ENCODE results near the gene ENGASE.

The ENGASE gene

GRCh38 chr17:79081571-79082276 lies 7.1 kb downstream of the ENGASE start:
- H3K9me3 ChIP-seq (ENCODE audit: low read length) = no peaks in the 10 kb centered on the region
- no peak overlapping the region for H2AFZ ChIP-seq (ENCODE audit: low read depth, low read length)
- no peak overlapping the region for H3K4me3 ChIP-seq (ENCODE audit: low read length)
- H3K27me3 ChIP-seq (ENCODE audit: insufficient read depth, low read length) = no peaks in the 10 kb centered on the region
- no peaks in the 10 kb centered on the region for H3K4me1 ChIP-seq (ENCODE audit: insufficient read depth, low read length)
- H3K36me3 ChIP-seq (ENCODE audit: insufficient read depth, low read length) = peaks cover 41% of the 10 kb centered on the region

- no peaks in the 10 kb centered on the region for H3K27me3 ChIP-seq (ENCODE audit: insufficient read depth, low read length)
- H3K4me1 ChIP-seq (ENCODE audit: insufficient read depth, low read length) = no peaks in the 10 kb centered on the region
- H3K4me3 ChIP-seq (ENCODE audit: low read length) = no peak overlapping the region
- H3K9me3 ChIP-seq (ENCODE audit: low read length) = no peaks in the 10 kb centered on the region
- no peak overlapping the region for H2AFZ ChIP-seq (ENCODE audit: low read depth, low read length)
- H3K36me3 ChIP-seq (ENCODE audit: insufficient read depth, low read length) = peaks cover 46% of the 10 kb centered on the region
Observed at GRCh38 chr17:79082311-79083190, 7.9 kb downstream of the ENGASE start.

DNA sequence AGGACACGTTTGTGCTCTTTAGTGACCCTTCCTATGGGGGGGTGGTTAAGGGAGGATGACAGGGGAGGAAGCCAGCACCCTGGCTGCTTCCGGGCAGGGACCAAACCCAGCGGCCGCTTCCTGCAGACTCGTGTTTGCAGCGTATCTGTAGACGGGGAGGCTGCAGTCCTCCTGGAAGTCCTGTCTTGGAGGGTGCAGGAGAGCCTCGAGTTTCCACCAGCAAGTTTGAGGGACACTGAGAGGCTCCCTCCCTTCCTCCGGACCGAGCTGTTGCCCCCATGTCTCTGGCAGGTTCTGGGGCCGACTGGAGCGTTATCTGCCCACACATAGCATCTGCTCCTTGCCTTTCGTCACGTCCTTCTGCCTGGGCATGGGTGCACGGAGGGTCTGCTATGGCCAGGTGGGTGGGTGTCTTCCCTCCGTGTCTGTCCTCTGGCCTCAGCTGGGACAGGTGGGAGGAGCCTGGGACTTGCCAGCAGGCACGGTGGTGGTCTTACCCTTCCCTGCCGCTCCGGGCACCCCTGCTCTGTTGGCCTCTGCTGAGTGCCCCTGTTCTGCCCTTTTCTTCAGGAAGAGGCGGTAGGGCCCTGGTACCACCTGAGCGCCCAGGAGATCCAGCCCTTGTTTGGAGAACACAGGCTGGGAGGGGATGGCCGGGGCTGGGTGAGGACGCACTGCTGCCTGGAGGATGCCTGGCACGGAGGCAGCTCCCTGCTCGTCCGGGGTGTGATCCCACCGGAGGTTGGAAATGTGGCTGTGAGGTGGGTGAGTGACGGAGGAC lies 8.8 kb downstream of the ENGASE start:
- Histone ChIP-seq H3K27me3 (ENCODE audit: insufficient read depth, low read length) (no peaks in the 10 kb centered on the region), H3K4me3 (ENCODE audit: low read length) (no peak overlapping the region), H3K36me3 (ENCODE audit: insufficient read depth, low read length) (peaks cover 46% of the 10 kb centered on the region), H3K9me3 (ENCODE audit: low read length) (no peaks in the 10 kb centered on the region), H3K4me1 (ENCODE audit: insufficient read depth, low read length) (no peaks in the 10 kb centered on the region), H2AFZ (ENCODE audit: low read depth, low read length) (no peak overlapping the region)

DNA sequence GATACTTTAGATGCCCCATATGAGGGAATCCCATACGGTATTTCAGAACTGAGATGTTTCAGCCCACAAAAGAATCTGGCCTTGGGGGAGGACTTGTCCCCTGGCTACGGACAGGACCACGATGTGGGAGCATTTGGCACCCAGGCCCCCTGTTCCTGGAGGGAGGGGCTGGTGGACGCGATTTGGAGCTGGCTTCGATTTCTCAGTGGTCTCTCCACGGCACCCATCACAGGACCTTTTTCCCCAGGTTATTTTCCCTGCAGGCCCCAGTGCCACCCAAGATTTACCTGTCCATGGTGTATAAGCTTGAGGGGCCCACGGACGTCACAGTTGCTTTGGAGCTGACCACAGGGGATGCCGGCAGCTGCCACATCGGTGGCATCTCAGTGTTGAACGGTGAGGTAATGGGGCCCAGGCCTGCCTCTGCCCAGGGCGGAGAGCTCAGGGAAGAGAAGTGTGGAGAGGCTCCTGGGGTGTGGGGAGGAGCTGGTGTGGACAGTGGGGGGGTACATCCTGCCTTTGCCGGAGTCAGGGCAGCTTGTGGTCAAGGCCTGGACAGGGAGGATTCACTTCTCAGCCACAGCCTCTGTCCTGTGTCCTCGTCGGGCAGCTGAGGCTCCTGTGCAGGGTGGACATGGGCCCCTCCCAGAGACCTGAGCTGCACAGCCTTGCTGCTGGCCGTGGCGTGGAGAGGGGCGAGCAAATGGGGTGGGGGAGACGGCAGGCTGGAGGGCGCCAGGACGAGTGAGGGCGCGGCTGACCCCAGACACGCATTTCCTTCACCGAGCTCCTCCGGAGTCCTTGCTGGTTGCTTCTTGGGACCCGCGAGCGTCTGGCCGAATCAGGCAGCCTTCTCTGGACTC lies 9.9 kb downstream of the ENGASE start:
- Histone ChIP-seq H3K36me3 (ENCODE audit: insufficient read depth, low read length) (peaks cover 38% of the 10 kb centered on the region), H2AFZ (ENCODE audit: low read depth, low read length) (no peak overlapping the region), H3K4me3 (ENCODE audit: low read length) (no peak overlapping the region), H3K9me3 (ENCODE audit: low read length) (no peaks in the 10 kb centered on the region), H3K4me1 (ENCODE audit: insufficient read depth, low read length) (no peaks in the 10 kb centered on the region), H3K27me3 (ENCODE audit: insufficient read depth, low read length) (no peaks in the 10 kb centered on the region)

DNA sequence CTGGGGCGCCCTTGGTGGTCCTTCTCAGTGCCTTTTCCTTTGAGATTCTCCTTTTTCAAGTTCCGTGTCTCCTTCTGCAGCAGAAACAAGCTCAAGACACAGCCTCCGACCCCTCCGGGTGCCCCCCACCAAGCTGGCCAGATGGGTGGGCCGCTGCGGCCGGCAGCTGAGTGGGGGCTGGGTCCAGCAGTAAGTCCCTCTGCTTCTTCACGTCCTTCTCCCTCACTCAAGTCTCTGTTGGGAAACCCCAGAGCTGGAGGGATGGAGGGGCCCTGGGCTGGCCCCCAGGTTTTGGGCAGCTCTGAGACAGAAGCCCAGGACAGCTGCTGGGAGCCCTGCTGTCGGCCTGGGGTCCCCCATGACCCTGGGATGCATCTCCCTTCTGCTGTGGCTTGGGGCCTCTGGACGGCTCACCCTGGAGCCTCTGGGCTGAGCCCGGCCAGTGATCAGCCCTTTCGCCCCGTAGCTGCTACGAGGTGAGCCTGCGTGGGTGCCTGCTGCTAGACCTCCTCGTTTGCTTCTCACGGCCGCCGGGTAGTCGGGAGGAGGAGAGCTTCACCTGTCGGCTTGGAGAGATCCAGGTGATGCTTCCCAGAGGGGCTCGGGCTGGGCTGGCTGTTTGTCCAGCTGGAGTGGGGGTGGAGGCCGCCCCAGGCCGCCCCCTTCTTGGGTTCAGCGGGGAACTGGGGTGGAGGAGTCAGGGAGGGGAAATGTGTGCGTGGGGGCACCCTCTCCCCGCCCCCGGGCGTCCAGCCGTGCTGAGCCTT lies 10.7 kb downstream of the ENGASE start:
- no peaks in the 10 kb centered on the region for H3K9me3 ChIP-seq (ENCODE audit: low read length)
- H3K4me3 ChIP-seq (ENCODE audit: low read length) = no peak overlapping the region
- H3K4me1 ChIP-seq (ENCODE audit: insufficient read depth, low read length) = no peaks in the 10 kb centered on the region
- no peaks in the 10 kb centered on the region for H3K27me3 ChIP-seq (ENCODE audit: insufficient read depth, low read length)
- no peak overlapping the region for H2AFZ ChIP-seq (ENCODE audit: low read depth, low read length)
- peaks cover 33% of the 10 kb centered on the region for H3K36me3 ChIP-seq (ENCODE audit: insufficient read depth, low read length)

DNA sequence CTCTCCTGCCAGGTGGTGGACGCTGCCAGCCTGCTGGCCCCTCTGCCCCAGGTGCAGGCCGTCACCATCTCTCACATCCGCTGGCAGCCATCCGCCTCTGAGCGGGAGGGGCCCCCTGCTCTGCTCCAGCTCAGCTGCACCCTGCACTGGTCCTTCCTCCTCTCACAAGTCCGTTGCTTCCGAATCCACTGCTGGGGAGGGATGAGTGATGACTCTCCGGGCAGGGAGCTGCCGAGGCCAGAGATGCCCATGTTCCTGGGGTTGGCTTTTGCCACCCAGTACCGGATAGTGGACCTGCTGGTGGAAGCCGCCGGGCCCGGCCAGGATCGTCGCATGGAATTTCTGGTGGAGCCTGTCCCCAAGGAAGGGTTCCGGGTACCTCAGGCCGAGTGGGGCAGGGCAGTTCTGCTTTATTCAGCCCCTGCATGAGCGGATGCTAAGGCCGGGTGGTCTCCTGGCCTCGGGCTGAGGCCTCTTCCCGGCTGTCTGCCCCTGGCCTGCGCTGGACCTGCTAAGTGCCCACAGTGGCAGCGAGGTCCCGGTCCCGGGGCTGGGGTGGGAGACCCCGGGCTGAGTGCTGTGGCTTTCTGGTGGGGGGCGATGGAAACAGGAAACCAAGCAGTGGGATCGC lies 11.4 kb downstream of the ENGASE start:
- Histone ChIP-seq H3K36me3 (ENCODE audit: insufficient read depth, low read length) (peaks cover 29% of the 10 kb centered on the region), H2AFZ (ENCODE audit: low read depth, low read length) (no peak overlapping the region), H3K27me3 (ENCODE audit: insufficient read depth, low read length) (no peaks in the 10 kb centered on the region), H3K4me3 (ENCODE audit: low read length) (no peak overlapping the region), H3K4me1 (ENCODE audit: insufficient read depth, low read length) (no peaks in the 10 kb centered on the region), H3K9me3 (ENCODE audit: low read length) (no peaks in the 10 kb centered on the region)

DNA sequence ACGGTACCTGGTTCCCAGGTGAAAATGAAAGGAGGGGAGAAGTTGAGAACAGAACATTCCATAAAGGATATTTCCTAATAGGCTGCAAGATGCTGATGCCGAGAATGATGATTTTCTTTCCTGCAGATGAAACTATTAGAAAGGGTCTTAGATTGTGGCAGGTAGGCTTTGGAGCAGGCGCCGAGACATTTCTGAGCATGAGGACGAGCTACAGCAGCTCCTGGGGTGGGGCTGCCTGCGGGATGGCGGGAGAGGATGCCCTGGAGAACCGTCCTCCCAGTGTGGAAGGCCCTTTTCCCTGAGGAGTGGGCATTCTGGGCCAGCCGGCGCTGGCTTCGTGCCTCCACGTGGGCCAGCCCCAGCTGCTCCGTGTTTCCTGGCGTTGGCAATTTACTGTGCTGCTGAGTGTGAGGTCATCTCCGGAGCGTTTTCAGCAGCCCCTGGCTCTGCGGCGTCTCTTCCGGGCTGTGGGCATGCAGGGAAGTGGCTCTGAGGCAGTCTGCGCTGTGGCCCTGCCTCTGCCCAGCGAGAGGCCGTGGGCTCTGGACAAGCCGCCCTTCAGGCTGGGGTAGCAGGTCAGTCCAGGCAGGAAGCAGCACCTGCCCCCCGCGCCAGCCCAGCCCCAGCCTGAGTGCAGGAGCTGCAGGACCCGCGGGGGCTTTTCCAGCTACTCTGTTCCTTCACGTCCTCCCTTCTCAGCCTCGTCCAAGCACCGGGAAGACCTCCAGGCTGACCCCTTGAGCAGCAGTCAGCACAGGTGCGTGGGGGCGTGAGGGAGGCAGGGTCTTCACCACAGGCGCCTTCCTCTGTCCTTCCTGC lies 12.2 kb downstream of the ENGASE start:
- Histone ChIP-seq H3K4me3 (ENCODE audit: low read length) (no peak overlapping the region), H2AFZ (ENCODE audit: low read depth, low read length) (no peak overlapping the region), H3K27me3 (ENCODE audit: insufficient read depth, low read length) (no peaks in the 10 kb centered on the region), H3K9me3 (ENCODE audit: low read length) (no peaks in the 10 kb centered on the region), H3K4me1 (ENCODE audit: insufficient read depth, low read length) (no peaks in the 10 kb centered on the region), H3K36me3 (ENCODE audit: insufficient read depth, low read length) (peaks cover 29% of the 10 kb centered on the region)

GRCh38 chr17:79087428-79088143 lies 13.0 kb downstream of the ENGASE start:
- H3K9me3 ChIP-seq (ENCODE audit: low read length) = no peaks in the 10 kb centered on the region
- H2AFZ ChIP-seq (ENCODE audit: low read depth, low read length) = no peak overlapping the region
- H3K4me1 ChIP-seq (ENCODE audit: insufficient read depth, low read length) = peaks cover 4% of the 10 kb centered on the region
- peaks cover 29% of the 10 kb centered on the region for H3K36me3 ChIP-seq (ENCODE audit: insufficient read depth, low read length)
- H3K27me3 ChIP-seq (ENCODE audit: insufficient read depth, low read length) = no peaks in the 10 kb centered on the region
- H3K4me3 ChIP-seq (ENCODE audit: low read length) = no peak overlapping the region

DNA sequence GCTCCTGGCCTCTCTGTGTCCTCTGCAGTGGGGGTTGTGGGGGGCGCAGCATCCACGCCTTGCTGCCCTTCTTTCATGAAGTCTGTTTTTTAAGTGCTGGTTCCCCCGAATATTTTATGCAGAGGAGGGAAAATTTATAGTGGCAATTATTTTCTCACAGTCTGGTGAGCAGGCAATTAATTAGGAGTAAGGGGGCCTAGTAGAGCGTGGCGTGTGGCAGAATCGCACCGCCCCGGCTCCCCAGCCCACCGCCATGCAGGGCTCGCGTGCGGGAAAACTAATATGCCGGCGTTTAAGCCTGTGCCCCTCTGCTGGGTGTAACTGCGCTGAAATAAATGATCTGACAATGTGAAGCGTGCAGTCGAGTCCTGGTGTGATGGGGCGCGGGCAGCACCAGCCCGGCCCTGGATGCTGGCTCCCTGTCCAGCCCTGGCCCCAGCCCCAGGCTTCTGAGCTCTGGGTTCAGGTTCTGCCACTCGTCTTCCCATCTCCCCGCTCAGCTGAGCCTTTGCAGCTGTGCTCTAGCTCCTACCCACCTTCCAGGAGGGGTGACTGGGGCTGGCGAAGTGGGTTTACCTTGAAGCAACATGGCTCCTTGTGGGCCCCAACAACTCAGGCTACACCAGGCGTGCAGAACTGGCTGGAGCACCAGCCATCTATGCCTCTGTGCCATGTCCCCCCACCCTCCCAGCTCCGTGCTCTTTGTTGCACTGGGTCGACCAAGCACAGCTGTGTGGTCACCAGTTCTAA lies 13.8 kb downstream of the ENGASE start:
- H3K4me1 ChIP-seq (ENCODE audit: insufficient read depth, low read length) = peaks cover 6% of the 10 kb centered on the region
- H3K4me3 ChIP-seq (ENCODE audit: low read length) = no peak overlapping the region
- H3K9me3 ChIP-seq (ENCODE audit: low read length) = no peaks in the 10 kb centered on the region
- H3K36me3 ChIP-seq (ENCODE audit: insufficient read depth, low read length) = peaks cover 20% of the 10 kb centered on the region
- peaks cover 3% of the 10 kb centered on the region for H3K27me3 ChIP-seq (ENCODE audit: insufficient read depth, low read length)
- H2AFZ ChIP-seq (ENCODE audit: low read depth, low read length) = no peak overlapping the region

DNA sequence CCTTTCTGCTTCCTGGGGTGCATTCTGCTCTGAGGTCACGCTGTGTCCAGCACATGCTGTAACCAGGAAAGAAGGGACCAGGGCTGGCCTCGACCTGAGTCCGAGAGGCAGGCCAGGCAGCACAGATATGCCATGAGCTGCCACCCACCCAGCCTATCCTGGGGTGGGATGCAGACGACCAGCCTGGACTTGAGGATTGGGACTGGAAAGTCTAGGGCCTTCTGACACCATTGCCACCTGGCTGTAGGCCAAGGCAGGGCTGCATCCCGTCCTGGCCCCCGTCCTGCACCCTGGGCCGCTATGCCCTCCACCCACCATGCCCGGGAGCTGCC lies 14.3 kb downstream of the ENGASE start:
- no peak overlapping the region for H2AFZ ChIP-seq (ENCODE audit: low read depth, low read length)
- peaks cover 3% of the 10 kb centered on the region for H3K27me3 ChIP-seq (ENCODE audit: insufficient read depth, low read length)
- peaks cover 6% of the 10 kb centered on the region for H3K4me1 ChIP-seq (ENCODE audit: insufficient read depth, low read length)
- H3K36me3 ChIP-seq (ENCODE audit: insufficient read depth, low read length) = peaks cover 17% of the 10 kb centered on the region
- H3K4me3 ChIP-seq (ENCODE audit: low read length) = no peak overlapping the region
- H3K9me3 ChIP-seq (ENCODE audit: low read length) = no peaks in the 10 kb centered on the region

All from neuron (in vitro differentiated cells).